Psoas muscle (tissue), 8 donors: Measurements from ENCODE around the gene L1CAM. TPM values are rescaled to one million over a fixed set of nuclear protein-coding genes. Genes with fewer than 3 reads are reported as not detected.

ENCODE experiments used
- ATAC-seq, 4 donors: fragments of 200-7000 bp; cut with Tn5 transposase; one replicate each; pipeline ENCODE4 v1.9.1; 2020; ENCODE audit warnings: moderate library complexity in 3 of 4, mild to moderate bottlenecking in 2 of 4
- DNase-seq, 2 donors: peaks; one replicate each; pipeline ENCODE4 v3.0.0-alpha.2; 2020
- H3K27ac ChIP-seq: fragments of 200-600 bp; one replicate; pipeline ENCODE4 v1.8.0; 2022
- H3K27me3 ChIP-seq, 3 donors: fragments of 200-600 bp in 1 of 3; one replicate each; pipeline versions ENCODE4 v1.6.1 to v1.8.0; 2013 to 2022; ENCODE audit warnings: low read length in 2 of 3, mild to moderate bottlenecking in 2 of 3, moderate library complexity in 1 of 3; ENCODE audit not compliant: insufficient read depth in 3 of 3
- H3K36me3 ChIP-seq, 2 donors: fragments of 200-600 bp in 1 of 2; one replicate each; pipeline versions ENCODE4 v1.6.1 to v1.8.0; 2013 to 2022; ENCODE audit warnings: low read depth in 1 of 2, mild to moderate bottlenecking in 1 of 2, moderate library complexity in 1 of 2; ENCODE audit not compliant: insufficient read depth in 1 of 2
- H3K4me1 ChIP-seq: fragments of 200-600 bp; one replicate; pipeline ENCODE4 v1.8.0; 2022
- H3K4me3 ChIP-seq: fragments of 200-600 bp; one replicate; pipeline ENCODE4 v1.8.0; 2022; ENCODE audit warnings: mild to moderate bottlenecking
- H3K9me3 ChIP-seq: fragments of 200-600 bp; one replicate; pipeline ENCODE4 v1.8.0; 2022
- CTCF ChIP-seq: fragments of 200-600 bp; IDR thresholded peaks from one replicate; pipeline ENCODE4 v1.8.0; 2022; ENCODE audit warnings: antibody characterized with exemption
- WGBS, 3 donors: extraction: QIAGEN DNeasy Blood & Tissue Kit; methylation state at CpG; one replicate each; pipeline versions ENCODE4 v1.1.6 to v1.1.7; 2013; 5-methylcytosine and 5-hydroxymethylcytosine counted together
- intact Hi-C, 2 donors: fragments of 100-400 bp; cut with DNase I; formaldehyde crosslinking; loops; one replicate each; pipeline versions ENCODE4 v1.11.0 to v1.14.2; 2022
- polyA plus RNA-seq, 3 donors: library from polyadenylated mRNA; stranded (reverse); fragments of 200-250 nt; gene quantifications; one replicate each; pipeline ENCODE4 v1.2.3, GENCODE V29; 2013
- total RNA-seq, 4 donors: library from RNA; stranded (reverse); fragmentation: NEBNext Ultra II Directional in 2 of 4; extraction: Animal tissue kit (Norgen Biotek cat#: 25700) in 2 of 4; gene quantifications; one replicate each; pipeline versions ENCODE4 v1.2.1 to v1.2.4, GENCODE V29; 2021 to 2023
- donor health status: healthy with polysubstance abuse.
- donor health status: DM: no; HTN: no; CAD: no; lungs with moderate emphysema.
- donor health status: Bipolar disorder and iron deficiency.
- donor health status: healthy.
- donor health status: DM: yes; HTN: yes; CAD: no.
- donor health status: DM: no; HTN: no; CAD: no.
- donor health status: DM: no; HTN: no; CAD: no.
- donor health status: DM: yes; HTN: yes; CAD: no.

Gene L1CAM
- total and polyA plus RNA-seq, 7 donors = 0.22 to 1.5 (median 0.46) TPM

- Histone ChIP-seq H3K27ac (no peak overlapping the region), H3K27me3 (no peaks in the 10 kb centered on the region), H3K36me3 (peaks cover 3 to 48% of the 10 kb centered on the region in 2 donors), H3K4me3 (no peak overlapping the region), H3K4me1 (peaks cover 35% of the 10 kb centered on the region), H3K9me3 (no peaks in the 10 kb centered on the region)
- ATAC-seq (no peak), DNase-seq (no peak)
- intact Hi-C loops = no loop called here
- TF ChIP-seq CTCF = no peak
- WGBS, 3 donors = 87 to 89% (median 87%) methylated on average over 21 to 31 of the region's 31 CpGs
Observed at GRCh38 chrX:153930011-153930910, 44.3 kb upstream of the L1CAM start.

- 79 to 82% (median 81%) methylated on average over 10 of the region's 10 CpGs for WGBS, 3 donors
- H3K36me3 ChIP-seq = peaks cover 3 to 48% of the 10 kb centered on the region in 2 donors
- intact Hi-C loops = no loop called here
- no peaks in the 10 kb centered on the region for H3K27me3 ChIP-seq
- DNase-seq (no peak), ATAC-seq (no peak)
- H3K27ac ChIP-seq = no peak overlapping the region
- H3K4me3 ChIP-seq = no peak overlapping the region
- no peak for TF ChIP-seq CTCF
- H3K4me1 ChIP-seq = peaks cover 35% of the 10 kb centered on the region
- no peaks in the 10 kb centered on the region for H3K9me3 ChIP-seq
Observed at GRCh38 chrX:153929576-153929975, 43.6 kb upstream of the L1CAM start.

- 24 to 38% (median 30%) methylated on average over 9 of the region's 9 CpGs for WGBS, 3 donors
- TF ChIP-seq CTCF = no peak
- H3K36me3 ChIP-seq = peaks cover 3 to 48% of the 10 kb centered on the region in 2 donors
- H3K4me3 ChIP-seq = peak overlapping the region; percentile 86
- ATAC-seq (peak in 1 of 4 donors; percentile 11), DNase-seq (no peak)
- no peaks in the 10 kb centered on the region for H3K9me3 ChIP-seq
- peaks cover 31% of the 10 kb centered on the region for H3K4me1 ChIP-seq
- H3K27ac ChIP-seq = peak overlapping the region; percentile 94
- H3K27me3 ChIP-seq = no peaks in the 10 kb centered on the region
- intact Hi-C loops = no loop called here
Observed at GRCh38 chrX:153928846-153929245, 42.9 kb upstream of the L1CAM start.

- Histone ChIP-seq H3K9me3 (no peaks in the 10 kb centered on the region), H3K27ac (peak overlapping the region; percentile 94), H3K36me3 (peaks cover 3 to 41% of the 10 kb centered on the region in 2 donors), H3K4me3 (peak overlapping the region; percentile 86), H3K27me3 (no peaks in the 10 kb centered on the region), H3K4me1 (peaks cover 30% of the 10 kb centered on the region)
- WGBS, 3 donors = 0 to 10% (median 1%) methylated on average over 22 to 76 of the region's 76 CpGs
- intact Hi-C loops = no loop called here
- TF ChIP-seq CTCF = peak; percentile 22
- ATAC-seq = peak; percentile 93 to 95 (median 93)
- peak; percentile 96 to 99 for DNase-seq
Observed at GRCh38 chrX:153927922-153928760, 42.2 kb upstream of the L1CAM start.
